GM12878 (cell line): ENCODE data around the gene XRCC6. TPM values are rescaled to one million over a fixed set of nuclear protein-coding genes. Genes with fewer than 3 reads are reported as not detected.
A peak's percentile ranks its signal among the peaks of the same experiment; 100 is the strongest.

Experiments used
- ATAC-seq: fragments of 200-7000 bp; cut with Tn5 transposase; 3 replicates; pipeline ENCODE4 v1.9.1; 2020; ENCODE audit warnings: mild to moderate bottlenecking, moderate library complexity
- BruUV-seq: library from RNA; stranded (reverse); fragments of 400-500 nt; replicated peaks from 2 replicates; lab custom pipeline; 2021; lab: Mats Ljungman, UMichigan
- CTCF ChIA-PET: fragments of 300-600 bp; sonication (Branson Sonifier 250); formaldehyde crosslinking; extraction: SDS; loops from one replicate; lab custom pipeline; 2021; ENCODE audit warnings: inconsistent platforms; lab: Yijun Ruan, JAX
- POLR2A ChIA-PET: fragments of 350-600 bp; formaldehyde crosslinking; extraction: SDS; loops from one replicate; lab custom pipeline; 2021; ENCODE audit warnings: inconsistent platforms; lab: Charles Lee
- RAD21 ChIA-PET: fragments of 300-600 bp; sonication (Branson Sonifier 250); formaldehyde crosslinking; loops from one replicate; lab custom pipeline; 2023; ENCODE audit warnings: antibody characterized with exemption; ENCODE audit not compliant: unreplicated experiment; lab: Charles Lee
- SMC1A ChIA-PET: fragments of 300-600 bp; sonication (Branson Sonifier 250); formaldehyde crosslinking; loops from one replicate; lab custom pipeline; 2023; ENCODE audit not compliant: unreplicated experiment, uncharacterized antibody; lab: Charles Lee
- DNase-seq: peaks from one replicate; pipeline ENCODE4 v3.0.0-alpha.2; 2011; ENCODE audit warnings: low read depth, low spot score
- FAIRE-seq: peaks from 3 replicates; lab custom pipeline; 2011; peaks lifted over from hg19 to GRCh38; lab: Jason Lieb, UNC
- H2AFZ ChIP-seq: 2 replicates; pipeline ENCODE4 v1.6.0; 2011; ENCODE audit warnings: low read depth, low read length, control low read depth; ENCODE audit not compliant: control insufficient read depth
- H3K27ac ChIP-seq: 2 replicates; pipeline ENCODE4 v1.5.1; 2011; ENCODE audit warnings: control low read depth; ENCODE audit not compliant: control insufficient read depth, insufficient read depth
- H3K27me3 ChIP-seq, 2 experiments: replicated peaks in 1 of 2; 2 replicates each; pipeline versions ENCODE4 v1.6.0 to v1.6.1; 2011; ENCODE audit warnings: low read length in 1 of 2; ENCODE audit not compliant: control insufficient read depth in 2 of 2, insufficient read depth in 2 of 2
- H3K36me3 ChIP-seq, 2 experiments: 2 replicates each; pipeline ENCODE4 v1.5.1; 2011; ENCODE audit warnings: low read length in 1 of 2; ENCODE audit not compliant: control insufficient read depth in 2 of 2, insufficient read depth in 2 of 2
- H3K4me1 ChIP-seq: 2 replicates; pipeline ENCODE4 v1.6.1; 2011; ENCODE audit warnings: mild to moderate bottlenecking, low read length, moderate library complexity, mixed read lengths; ENCODE audit not compliant: control insufficient read depth, insufficient read depth
- H3K4me2 ChIP-seq: 2 replicates; pipeline ENCODE4 v1.6.0; 2011; ENCODE audit warnings: control low read depth; ENCODE audit not compliant: control insufficient read depth, insufficient read depth
- H3K4me3 ChIP-seq: fragments of 200-600 bp; sonication (generic); 2 replicates; pipeline ENCODE4 v1.5.1; 2016
- H3K79me2 ChIP-seq: 2 replicates; pipeline ENCODE4 v1.6.0; 2011; ENCODE audit warnings: low read length; ENCODE audit not compliant: control insufficient read depth, insufficient read depth
- H3K9ac ChIP-seq: 2 replicates; pipeline ENCODE4 v1.8.0; 2011; ENCODE audit warnings: low read length, control low read depth, mixed read lengths; ENCODE audit not compliant: control insufficient read depth, insufficient read depth
- H3K9me3 ChIP-seq: replicated peaks from 3 replicates; pipeline ENCODE4 v1.5.1; 2011; ENCODE audit warnings: mild to moderate bottlenecking, low read length; ENCODE audit not compliant: control insufficient read depth, insufficient read depth
- H4K20me1 ChIP-seq: 2 replicates; pipeline ENCODE4 v1.6.0; 2011; ENCODE audit not compliant: control insufficient read depth, insufficient read depth
- ATF7 ChIP-seq: fragments of 450-650 bp; IDR thresholded peaks from 2 replicates; pipeline ENCODE4 v1.6.1; 2016; ENCODE audit warnings: low read depth, mild to moderate bottlenecking
- CBX3 ChIP-seq: fragments of 200-600 bp; sonication (generic); IDR thresholded peaks from 2 replicates; pipeline ENCODE4 v1.6.1; 2016; ENCODE audit warnings: low read depth, borderline replicate concordance
- HDGF ChIP-seq: fragments of 450-650 bp; IDR thresholded peaks from 2 replicates; pipeline ENCODE4 v1.6.1; 2016; ENCODE audit warnings: antibody characterized with exemption
- JUNB ChIP-seq: IDR thresholded peaks from 2 replicates; pipeline ENCODE4 v1.6.1; 2016; ENCODE audit warnings: antibody characterized with exemption, mild to moderate bottlenecking
- NR2C1 ChIP-seq: fragments of 450-650 bp; IDR thresholded peaks from 2 replicates; pipeline ENCODE4 v1.6.1; 2017; ENCODE audit warnings: antibody characterized with exemption, mild to moderate bottlenecking, moderate library complexity
- NR2F1 ChIP-seq: fragments of 450-650 bp; conservative IDR thresholded peaks from 2 replicates; pipeline ENCODE4 v1.6.1; 2017; ENCODE audit warnings: mild to moderate bottlenecking
- RELA ChIP-seq: fragments of 450-650 bp; IDR thresholded peaks from 2 replicates; pipeline ENCODE4 v1.8.0; 2014; ENCODE audit warnings: borderline replicate concordance; ENCODE audit not compliant: partially characterized antibody
- SMAD1 ChIP-seq: fragments of 450-650 bp; IDR thresholded peaks from 2 replicates; pipeline ENCODE4 v1.6.1; 2018; ENCODE audit warnings: mild to moderate bottlenecking, low read depth; ENCODE audit not compliant: partially characterized antibody
- SREBF2 ChIP-seq: IDR thresholded peaks from 2 replicates; pipeline ENCODE4 v1.6.1; 2012; ENCODE audit warnings: mild to moderate bottlenecking, low read length
- TARDBP ChIP-seq: IDR thresholded peaks from 2 replicates; pipeline ENCODE4 v1.6.1; 2016; ENCODE audit warnings: borderline replicate concordance
- TCF12 ChIP-seq: IDR thresholded peaks from 2 replicates; pipeline ENCODE4 v1.6.1; 2011; ENCODE audit warnings: low read depth, mild to moderate bottlenecking, low read length
- TCF7 ChIP-seq: IDR thresholded peaks from 2 replicates; pipeline ENCODE4 v1.6.1; 2014; ENCODE audit warnings: antibody characterized with exemption, borderline replicate concordance
- YY1 ChIP-seq: IDR thresholded peaks from 2 replicates; pipeline ENCODE4 v1.6.1; 2011; ENCODE audit warnings: low read depth, mild to moderate bottlenecking, low read length
- WGBS: methylation state at CpG from one replicate; pipeline ENCODE4 v1.1.6; 2016; ENCODE audit warnings: low lambda C conversion rate; ENCODE audit not compliant: insufficient replicate concordance, insufficient coverage; ENCODE audit errors: missing lambda C conversion rate; 5-methylcytosine and 5-hydroxymethylcytosine counted together
- in situ Hi-C: fragments of 300-500 bp; cut with MboI; formaldehyde crosslinking; loops from 9 replicates; pipeline ENCODE4 v1.14.3; 2018; ENCODE audit warnings: mixed read lengths
- intact Hi-C: fragments of 100-400 bp; cut with micrococcal nuclease; formaldehyde crosslinking; loops from one replicate; pipeline ENCODE4 v1.14.2; 2022; ENCODE audit not compliant: unreplicated experiment
- polyA plus RNA-seq, 11 experiments: library from polyadenylated mRNA; depleted of rRNA in 4 of 11; unstranded in 6 of 11; stranded (reverse) in 5 of 11; fragments of >200 nt; fragmentation: Nextera tagmentation in 4 of 11; fragmentation: Illumina TruSeq in 1 of 11; extraction: Ambion mirVana in 4 of 11; extraction: Trizol in 1 of 11; gene quantifications; 1 replicate in 1 of 11; 2 replicates in 10 of 11; pipeline versions ENCODE4 v1.2.1 to v1.2.3, GENCODE V29; 2011 to 2016; ENCODE audit warnings: inconsistent platforms in 2 of 11, missing spikeins in 2 of 11, low read depth in 1 of 11
- total RNA-seq, 4 experiments: library from RNA; depleted of rRNA in 3 of 4; stranded (reverse); fragments of >200 nt in 3 of 4; fragmentation: Illumina TruSeq in 1 of 4; extraction: Trizol in 1 of 4; gene quantifications; 2 replicates each; pipeline versions ENCODE4 v1.2.1 to v1.2.3, GENCODE V29; 2013 to 2021
- TF ChIP-seq, protein P1 (sequence below): fragments of 450-650 bp; IDR thresholded peaks from 2 replicates; pipeline ENCODE4 v1.6.1; 2016; ENCODE audit warnings: mild to moderate bottlenecking
- TF ChIP-seq, protein P2 (sequence below): IDR thresholded peaks from 2 replicates; pipeline ENCODE4 v1.6.1; 2012; ENCODE audit warnings: low read depth, low read length, improper control_type of control experiment
- TF ChIP-seq, protein P3 (sequence below): IDR thresholded peaks from 2 replicates; pipeline ENCODE4 v1.6.1; 2012; ENCODE audit warnings: low read depth, low read length, improper control_type of control experiment
- TF ChIP-seq, protein P4 (sequence below): fragments of 450-650 bp; IDR thresholded peaks from 2 replicates; pipeline ENCODE4 v1.6.1; 2017; ENCODE audit warnings: mild to moderate bottlenecking, moderate library complexity

Gene XRCC6
- total and polyA plus RNA-seq, 10 of the 15 experiments (the other 5 are each of a cell fraction or from before 2014, with no cell fraction given), result 186 to 718 (median 348) TPM

DNA sequence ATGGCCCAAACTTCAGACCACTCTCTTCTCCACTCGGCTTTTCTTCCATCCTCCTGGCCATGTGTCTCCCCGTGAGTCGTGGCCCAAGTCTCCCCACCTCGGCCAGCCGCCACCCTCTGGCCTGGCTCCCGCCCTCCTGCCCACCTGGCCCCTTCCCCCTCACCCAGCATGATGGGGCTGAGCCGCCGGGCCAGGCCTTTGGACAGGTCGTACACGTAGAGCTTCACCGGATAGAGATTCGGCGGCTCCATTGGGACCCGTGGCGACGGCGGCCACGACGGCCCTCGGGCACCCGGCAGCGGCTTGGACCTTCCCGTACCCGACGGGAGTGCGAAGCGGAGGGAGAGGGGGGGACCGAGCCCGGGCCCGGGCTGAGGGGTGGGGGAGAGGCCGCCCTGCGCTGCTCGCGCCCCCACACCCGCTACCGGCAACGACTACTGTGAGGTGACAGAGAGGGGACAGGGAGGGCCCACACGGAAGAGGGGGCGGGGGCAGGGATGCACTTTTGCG is 451 bp upstream of the XRCC6 start, which contains the start of gene DESI1:
TSS of gene DESI1 (minus strand) at position 455 of the 510 bp plus-strand sequence. CDS start at position 251, 204 bp downstream.
- no peak for DNase-seq
- peak within 1 kb of the TSS; percentile 97 for H3K27ac ChIP-seq
- ChIA-PET CTCF (interaction anchor here (0.6 to 4.2 kb wide), 6 partner anchors 16 to 94 kb away, joined by 3 to 16 read pairs (median 3); partner anchors contain the start of genes PMM1 and POLR3H), RAD21 (interaction anchor here (0.6 to 2.1 kb wide), 11 partner anchors 17 to 323 kb away, joined by 3 to 10 read pairs (median 4); partner anchors contain the start of genes PMM1 and POLR3H), SMC1A (interaction anchor here (2.1 kb wide), 1 partner anchor 17 kb away, joined by 8 read pairs; no protein-coding TSS in a partner anchor), POLR2A (interaction anchor here (0.7 to 4.7 kb wide), 13 partner anchors 17 to 764 kb away, joined by 3 to 74 read pairs (median 6); partner anchors contain the start of genes CCDC134, CENPM, PMM1 and SNU13)
- WGBS, result 1% methylated on average over 34 of the region's 40 CpGs
- intact Hi-C loops (loop anchor here (2.0 kb wide), 1 partner anchor 44 kb away; no protein-coding TSS in a partner anchor), in situ Hi-C loops (no loop called here)
- BruUV-seq, result no TSS peak
- peaks cover 4% of the 10 kb centered on the region; the same call in 1 of the 2 replicates for H4K20me1 ChIP-seq
- peaks cover 59% of the 10 kb centered on the region for H3K79me2 ChIP-seq
- H3K4me2 ChIP-seq, result peak within 1 kb of the TSS; percentile 89
- no peaks in the 10 kb centered on the region for H3K9me3 ChIP-seq
- ATAC-seq, result peak; percentile 86
- peaks cover 5% of the 10 kb centered on the region for H3K4me1 ChIP-seq
- H3K4me3 ChIP-seq, result peak within 1 kb of the TSS; percentile 95
- H3K36me3 ChIP-seq, result peaks cover 2 to 6% of the 10 kb centered on the region in 2 experiments; a peak in 3 of 4 replicates
- no peak for FAIRE-seq
- H3K27me3 ChIP-seq, result no peaks in the 10 kb centered on the region
- H2AFZ ChIP-seq, result peak within 1 kb of the TSS; percentile 97
- peak within 1 kb of the TSS; percentile 97 for H3K9ac ChIP-seq
- TF ChIP-seq JUNB, result no peak
- no peak for TF ChIP-seq SREBF2
- TF ChIP-seq, protein P1, sequence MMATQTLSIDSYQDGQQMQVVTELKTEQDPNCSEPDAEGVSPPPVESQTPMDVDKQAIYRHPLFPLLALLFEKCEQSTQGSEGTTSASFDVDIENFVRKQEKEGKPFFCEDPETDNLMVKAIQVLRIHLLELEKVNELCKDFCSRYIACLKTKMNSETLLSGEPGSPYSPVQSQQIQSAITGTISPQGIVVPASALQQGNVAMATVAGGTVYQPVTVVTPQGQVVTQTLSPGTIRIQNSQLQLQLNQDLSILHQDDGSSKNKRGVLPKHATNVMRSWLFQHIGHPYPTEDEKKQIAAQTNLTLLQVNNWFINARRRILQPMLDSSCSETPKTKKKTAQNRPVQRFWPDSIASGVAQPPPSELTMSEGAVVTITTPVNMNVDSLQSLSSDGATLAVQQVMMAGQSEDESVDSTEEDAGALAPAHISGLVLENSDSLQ, result no peak
- no peak for TF ChIP-seq RELA
- TF ChIP-seq CBX3, result no peak
- no peak for TF ChIP-seq ATF7
- TF ChIP-seq, protein P2, sequence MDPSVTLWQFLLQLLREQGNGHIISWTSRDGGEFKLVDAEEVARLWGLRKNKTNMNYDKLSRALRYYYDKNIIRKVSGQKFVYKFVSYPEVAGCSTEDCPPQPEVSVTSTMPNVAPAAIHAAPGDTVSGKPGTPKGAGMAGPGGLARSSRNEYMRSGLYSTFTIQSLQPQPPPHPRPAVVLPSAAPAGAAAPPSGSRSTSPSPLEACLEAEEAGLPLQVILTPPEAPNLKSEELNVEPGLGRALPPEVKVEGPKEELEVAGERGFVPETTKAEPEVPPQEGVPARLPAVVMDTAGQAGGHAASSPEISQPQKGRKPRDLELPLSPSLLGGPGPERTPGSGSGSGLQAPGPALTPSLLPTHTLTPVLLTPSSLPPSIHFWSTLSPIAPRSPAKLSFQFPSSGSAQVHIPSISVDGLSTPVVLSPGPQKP, result no peak
- 0 out of 2 replicates have a peak, but pooled peaks have one; percentile 6 for TF ChIP-seq HDGF
- TF ChIP-seq YY1, result no peak
- no peak for TF ChIP-seq NR2C1
- 0 out of 2 replicates have a peak, but pooled peaks have one; percentile 8 for TF ChIP-seq NR2F1
- no peak for TF ChIP-seq TARDBP
- TF ChIP-seq SMAD1, result no peak
- TF ChIP-seq, protein P3, sequence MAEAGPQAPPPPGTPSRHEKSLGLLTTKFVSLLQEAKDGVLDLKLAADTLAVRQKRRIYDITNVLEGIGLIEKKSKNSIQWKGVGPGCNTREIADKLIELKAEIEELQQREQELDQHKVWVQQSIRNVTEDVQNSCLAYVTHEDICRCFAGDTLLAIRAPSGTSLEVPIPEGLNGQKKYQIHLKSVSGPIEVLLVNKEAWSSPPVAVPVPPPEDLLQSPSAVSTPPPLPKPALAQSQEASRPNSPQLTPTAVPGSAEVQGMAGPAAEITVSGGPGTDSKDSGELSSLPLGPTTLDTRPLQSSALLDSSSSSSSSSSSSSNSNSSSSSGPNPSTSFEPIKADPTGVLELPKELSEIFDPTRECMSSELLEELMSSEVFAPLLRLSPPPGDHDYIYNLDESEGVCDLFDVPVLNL, result no peak
- peak; percentile 44; the same call in 1 of the 2 replicates for TF ChIP-seq TCF12
- TF ChIP-seq, protein P4, sequence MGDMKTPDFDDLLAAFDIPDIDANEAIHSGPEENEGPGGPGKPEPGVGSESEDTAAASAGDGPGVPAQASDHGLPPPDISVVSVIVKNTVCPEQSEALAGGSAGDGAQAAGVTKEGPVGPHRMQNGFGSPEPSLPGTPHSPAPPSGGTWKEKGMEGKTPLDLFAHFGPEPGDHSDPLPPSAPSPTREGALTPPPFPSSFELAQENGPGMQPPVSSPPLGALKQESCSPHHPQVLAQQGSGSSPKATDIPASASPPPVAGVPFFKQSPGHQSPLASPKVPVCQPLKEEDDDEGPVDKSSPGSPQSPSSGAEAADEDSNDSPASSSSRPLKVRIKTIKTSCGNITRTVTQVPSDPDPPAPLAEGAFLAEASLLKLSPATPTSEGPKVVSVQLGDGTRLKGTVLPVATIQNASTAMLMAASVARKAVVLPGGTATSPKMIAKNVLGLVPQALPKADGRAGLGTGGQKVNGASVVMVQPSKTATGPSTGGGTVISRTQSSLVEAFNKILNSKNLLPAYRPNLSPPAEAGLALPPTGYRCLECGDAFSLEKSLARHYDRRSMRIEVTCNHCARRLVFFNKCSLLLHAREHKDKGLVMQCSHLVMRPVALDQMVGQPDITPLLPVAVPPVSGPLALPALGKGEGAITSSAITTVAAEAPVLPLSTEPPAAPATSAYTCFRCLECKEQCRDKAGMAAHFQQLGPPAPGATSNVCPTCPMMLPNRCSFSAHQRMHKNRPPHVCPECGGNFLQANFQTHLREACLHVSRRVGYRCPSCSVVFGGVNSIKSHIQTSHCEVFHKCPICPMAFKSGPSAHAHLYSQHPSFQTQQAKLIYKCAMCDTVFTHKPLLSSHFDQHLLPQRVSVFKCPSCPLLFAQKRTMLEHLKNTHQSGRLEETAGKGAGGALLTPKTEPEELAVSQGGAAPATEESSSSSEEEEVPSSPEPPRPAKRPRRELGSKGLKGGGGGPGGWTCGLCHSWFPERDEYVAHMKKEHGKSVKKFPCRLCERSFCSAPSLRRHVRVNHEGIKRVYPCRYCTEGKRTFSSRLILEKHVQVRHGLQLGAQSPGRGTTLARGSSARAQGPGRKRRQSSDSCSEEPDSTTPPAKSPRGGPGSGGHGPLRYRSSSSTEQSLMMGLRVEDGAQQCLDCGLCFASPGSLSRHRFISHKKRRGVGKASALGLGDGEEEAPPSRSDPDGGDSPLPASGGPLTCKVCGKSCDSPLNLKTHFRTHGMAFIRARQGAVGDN, result no peak
- no peak for TF ChIP-seq TCF7
